HG03066 (cell line): ENCODE data around the gene RFK.
"Not testable (repeated sequence)": the region's sequence is repeated elsewhere in the genome, so short reads cannot be mapped to it uniquely, and the experiment has no call there.

Experiments
- ATAC-seq: cut with Tn5 transposase; IDR thresholded peaks from one replicate; pipeline ENCODE4 v1.9.1; 2021; ENCODE audit warnings: low read depth; ENCODE audit not compliant: unreplicated experiment

Gene RFK

GRCh38 chr9:76394195-76394959 lies at the start of gene RFK:
TSS of gene RFK (minus strand) at chr9:76394426. CDS start at chr9:76394171, 255 bp downstream.
- peak; percentile 65 for ATAC-seq

GRCh38 chr9:76443887-76444286 lies 49.7 kb upstream of the RFK start:
- ATAC-seq: no peak

GRCh38 chr9:76441551-76442322 lies 47.5 kb upstream of the RFK start:
- peak; percentile 60 for ATAC-seq

- ATAC-seq: peak; percentile 71
These were observed 44.8 kb upstream of the RFK start for GRCh38 chr9:76438841-76439588.

- ATAC-seq: not testable (repeated sequence)
These were observed 42.9 kb upstream of the RFK start for GRCh38 chr9:76437017-76437699.

- not testable (repeated sequence) for ATAC-seq
These were observed 40.7 kb upstream of the RFK start for GRCh38 chr9:76434897-76435296.

- ATAC-seq: no peak
These were observed 39.6 kb upstream of the RFK start for GRCh38 chr9:76433836-76434235.

- no peak for ATAC-seq
These were observed 39.2 kb upstream of the RFK start for GRCh38 chr9:76433406-76433805.

GRCh38 chr9:76431601-76432000 lies 37.4 kb upstream of the RFK start:
- ATAC-seq: no peak

GRCh38 chr9:76426807-76427419 lies 32.7 kb upstream of the RFK start:
- ATAC-seq: no peak

GRCh38 chr9:76425677-76426453 lies 31.6 kb upstream of the RFK start:
- no peak for ATAC-seq

GRCh38 chr9:76424491-76424890 lies 30.3 kb upstream of the RFK start:
- no peak for ATAC-seq

- no peak for ATAC-seq
These were observed 29.3 kb upstream of the RFK start for GRCh38 chr9:76423216-76424177.

GRCh38 chr9:76419782-76420380 lies 25.7 kb upstream of the RFK start:
- peak; percentile 55 for ATAC-seq

- no peak for ATAC-seq
These were observed 23.2 kb upstream of the RFK start for GRCh38 chr9:76417394-76417793.

- ATAC-seq: no peak
These were observed 21.5 kb upstream of the RFK start for GRCh38 chr9:76415731-76416130.

GRCh38 chr9:76415154-76415553 lies 20.9 kb upstream of the RFK start:
- no peak for ATAC-seq

- peak; percentile 69 for ATAC-seq
These were observed 20.4 kb upstream of the RFK start for GRCh38 chr9:76414661-76415060.
